Measurements from ENCODE around the gene FOXO3.
A peak's percentile ranks its signal among the peaks of the same experiment; 100 is the strongest.

The FOXO3 gene

DNA sequence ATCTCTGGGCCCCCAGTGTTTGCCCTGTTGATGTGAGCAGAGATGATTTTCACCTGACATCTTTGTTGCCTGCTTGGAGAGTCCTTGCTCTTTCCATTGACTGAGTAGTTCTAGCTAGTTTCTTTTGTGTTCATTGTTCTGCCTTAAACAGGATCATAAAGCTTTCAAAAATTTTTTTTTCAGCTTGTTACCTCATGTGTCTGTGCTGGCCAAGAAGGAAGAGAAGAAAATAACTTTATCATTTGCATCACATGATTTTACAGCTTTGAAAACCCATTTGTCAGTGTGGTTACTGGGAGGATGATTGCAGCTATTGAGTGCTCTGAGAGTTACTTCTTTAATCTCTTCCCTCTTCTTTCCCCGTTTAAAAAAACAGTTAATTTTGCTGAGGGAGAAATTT lies 16.0 kb downstream of the FOXO3 start:
- no peak for DNase-seq

GRCh38 chr6:108578166-108578565 lies 17.4 kb downstream of the FOXO3 start:
- no peak for DNase-seq

DNA sequence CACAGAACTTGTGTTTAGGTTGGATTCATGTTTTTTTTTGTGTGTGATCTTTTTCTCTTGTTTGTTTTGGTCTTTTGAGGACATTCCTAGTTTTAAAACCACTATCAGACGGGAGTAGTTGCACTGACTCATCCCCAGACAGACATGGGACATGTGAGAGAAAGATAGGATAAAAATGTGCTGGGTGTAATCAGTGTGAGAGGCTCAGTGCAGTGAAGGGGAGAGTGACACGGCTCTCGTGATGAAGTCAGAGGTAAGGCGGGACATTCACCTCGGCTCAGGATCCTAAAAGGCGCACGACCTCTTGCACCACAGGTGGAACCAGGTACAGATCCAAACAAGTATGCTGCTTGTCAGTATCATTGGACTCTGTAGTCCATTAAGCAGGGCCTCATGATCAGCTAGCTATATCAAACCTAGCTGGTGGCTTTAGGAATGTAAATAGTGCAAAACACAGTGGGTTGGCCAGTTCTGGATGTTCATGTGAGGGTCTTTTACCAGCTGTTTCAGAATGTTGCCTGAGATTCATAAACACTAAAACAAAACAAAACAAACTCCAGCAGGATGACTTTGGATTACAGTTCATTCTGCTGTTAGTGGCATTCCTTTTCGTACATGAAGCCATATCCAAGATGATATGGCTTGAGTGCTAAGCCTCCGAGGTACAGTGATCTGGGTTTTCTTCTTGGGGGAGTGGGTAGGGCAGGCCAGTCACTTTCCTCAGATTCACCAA lies 18.0 kb downstream of the FOXO3 start:
- no peak for DNase-seq

DNA sequence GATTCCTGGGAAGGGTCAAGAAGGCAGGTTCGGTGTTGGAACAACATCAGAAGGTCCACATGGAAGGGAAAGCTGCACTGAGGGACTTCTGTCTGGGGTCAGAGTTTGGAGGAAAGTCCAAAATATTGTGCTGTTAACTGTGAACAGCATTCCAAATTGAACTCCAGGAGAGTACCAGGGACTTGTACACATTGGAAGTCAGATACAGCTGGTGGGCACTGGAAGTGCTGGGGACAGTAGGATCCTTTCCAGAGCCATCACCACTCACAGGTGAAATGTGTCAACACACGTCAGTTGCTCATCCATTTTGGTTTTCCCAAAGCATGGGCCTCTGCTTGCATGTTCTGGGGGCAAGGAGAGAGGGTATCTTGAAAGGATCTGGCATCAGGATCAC lies 18.6 kb downstream of the FOXO3 start:
- DNase-seq, result no peak

DNA sequence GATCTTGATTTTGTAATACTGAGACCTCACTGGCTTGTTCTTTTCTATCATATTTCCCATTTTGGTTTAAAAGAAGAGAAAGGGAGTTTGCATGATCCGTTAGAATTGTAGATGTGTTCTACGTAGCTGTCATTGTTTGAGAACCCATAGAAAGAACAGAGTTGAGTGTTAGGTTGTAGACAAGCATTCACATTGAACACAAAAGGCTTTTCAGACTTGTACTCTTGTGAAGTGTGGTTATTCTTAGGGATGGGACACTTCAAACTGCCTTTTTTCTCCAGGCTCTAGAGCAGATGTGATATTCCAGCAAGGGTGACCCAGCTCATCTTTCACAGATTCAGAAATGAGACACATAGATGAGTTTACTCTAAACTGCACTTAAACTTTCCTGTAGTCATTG lies 19.9 kb downstream of the FOXO3 start:
- DNase-seq, result no peak

DNA sequence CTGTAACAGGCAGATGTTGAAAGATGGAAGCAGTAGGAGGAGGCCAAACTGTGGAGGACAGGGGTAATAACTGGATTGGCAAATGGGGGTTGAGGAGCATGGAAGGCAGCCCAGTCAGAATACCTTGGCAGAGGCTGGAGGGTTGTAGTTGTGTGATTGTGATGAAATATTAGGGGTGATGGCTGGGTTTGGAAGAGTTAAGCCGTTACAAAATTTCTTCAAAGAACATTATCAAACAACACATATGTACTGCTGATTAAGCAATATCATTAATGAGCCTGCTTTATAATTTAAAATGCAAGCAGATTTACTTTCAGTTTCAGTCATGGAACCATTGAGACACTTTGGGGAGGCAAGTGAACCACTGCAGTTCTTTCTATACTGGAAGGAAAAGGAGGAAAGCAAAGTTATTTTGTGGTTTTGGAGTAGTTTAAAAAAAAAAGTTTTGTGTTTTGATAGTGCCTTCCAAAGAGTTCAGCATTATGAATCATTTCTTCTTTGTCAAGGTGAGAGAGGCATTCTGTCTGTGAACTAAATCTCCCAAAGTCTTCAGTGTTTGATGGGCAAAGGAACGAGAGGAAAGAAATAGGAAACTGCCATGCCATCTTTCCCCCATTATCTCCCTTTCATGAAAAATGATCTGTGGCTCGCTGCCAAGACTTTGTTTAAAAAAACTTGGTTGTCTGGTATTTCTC lies 20.7 kb downstream of the FOXO3 start:
- DNase-seq, result no peak

DNA sequence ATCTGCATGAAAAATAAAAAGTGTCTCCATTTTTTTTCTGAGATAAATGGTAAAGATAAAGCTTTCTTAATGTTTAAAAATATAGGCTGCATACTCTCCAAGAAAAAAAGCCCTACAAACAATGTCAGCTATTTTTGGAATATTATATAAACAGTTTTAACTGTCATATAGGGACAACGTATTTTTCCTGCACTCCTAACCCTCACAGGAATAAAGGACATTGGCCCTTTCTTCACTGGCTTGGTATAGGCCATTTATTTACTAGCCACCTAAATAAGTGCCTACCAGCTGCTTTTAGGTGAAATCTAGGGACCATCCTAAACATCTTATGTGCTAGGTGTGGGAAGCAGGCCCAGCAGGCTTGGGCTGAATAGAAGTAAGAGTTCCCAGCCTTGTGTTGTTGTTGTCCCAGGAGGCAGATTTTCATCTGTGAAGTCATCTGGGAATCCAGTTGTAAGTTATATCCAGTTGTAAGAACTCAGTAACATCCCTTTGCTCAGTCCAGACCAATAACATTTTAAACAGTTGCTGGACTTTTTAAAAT lies 21.3 kb downstream of the FOXO3 start:
- DNase-seq, result no peak

DNA sequence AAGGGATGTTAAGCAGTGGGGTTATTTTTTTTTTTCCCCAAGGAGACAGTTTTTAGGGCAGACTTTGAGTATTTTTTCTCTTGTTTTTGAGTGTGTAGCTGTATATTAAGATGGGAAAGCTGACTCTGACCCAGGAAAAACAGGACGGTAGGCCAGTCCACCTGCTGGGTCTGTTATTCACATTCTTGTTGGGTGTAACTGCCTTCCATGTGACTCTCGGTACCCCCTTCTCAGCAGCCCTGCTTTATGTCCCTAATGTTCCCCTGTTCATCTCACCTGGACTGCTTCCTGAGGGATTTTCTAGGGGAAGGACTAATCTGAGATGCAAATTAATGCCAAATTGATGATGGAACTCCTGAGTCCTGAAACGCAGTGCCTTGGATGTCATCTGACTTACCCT lies 21.9 kb downstream of the FOXO3 start:
- DNase-seq, result no peak

DNA sequence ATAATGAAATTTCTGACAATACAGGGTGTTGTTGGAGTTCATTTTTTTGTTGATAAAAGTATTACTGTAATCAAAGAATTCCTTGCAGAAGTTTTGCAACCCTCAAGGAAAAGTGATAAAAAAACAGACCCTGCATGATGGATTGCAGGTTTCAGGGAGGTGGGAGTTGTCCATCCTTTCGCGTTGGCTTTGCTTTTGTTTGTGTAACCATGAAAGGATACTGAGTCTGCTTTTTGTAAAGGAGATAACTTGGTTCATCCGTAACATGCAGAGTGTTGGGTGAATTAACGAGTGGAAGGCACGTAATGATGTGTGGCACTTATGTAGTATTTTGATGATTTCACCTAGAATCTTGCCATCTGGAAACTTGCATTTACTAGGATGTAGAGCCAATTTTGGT lies 23.6 kb downstream of the FOXO3 start:
- no peak for DNase-seq

DNA sequence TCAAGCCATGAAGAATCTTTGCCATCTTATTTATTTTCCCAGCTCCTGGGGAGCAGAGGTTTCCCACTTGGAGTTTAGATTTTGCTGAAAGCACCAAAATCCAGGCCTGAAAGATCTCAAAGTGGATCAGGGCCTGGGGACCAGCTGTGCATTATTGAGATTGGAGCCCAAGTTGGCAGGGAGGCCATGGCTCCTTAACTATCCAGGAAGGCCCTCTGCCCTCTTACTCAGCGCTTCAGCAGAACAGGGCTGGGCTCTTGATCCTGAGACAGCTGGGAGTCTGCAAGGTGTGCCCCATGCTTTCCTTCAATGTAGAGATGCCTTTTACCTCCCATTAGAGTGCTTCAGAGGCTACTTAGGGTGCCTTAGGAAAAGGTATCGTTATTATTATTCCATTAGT lies 24.6 kb downstream of the FOXO3 start:
- DNase-seq, result no peak

- no peak for DNase-seq
Measured at GRCh38 chr6:108585921-108586536, 25.3 kb downstream of the FOXO3 start.

DNA sequence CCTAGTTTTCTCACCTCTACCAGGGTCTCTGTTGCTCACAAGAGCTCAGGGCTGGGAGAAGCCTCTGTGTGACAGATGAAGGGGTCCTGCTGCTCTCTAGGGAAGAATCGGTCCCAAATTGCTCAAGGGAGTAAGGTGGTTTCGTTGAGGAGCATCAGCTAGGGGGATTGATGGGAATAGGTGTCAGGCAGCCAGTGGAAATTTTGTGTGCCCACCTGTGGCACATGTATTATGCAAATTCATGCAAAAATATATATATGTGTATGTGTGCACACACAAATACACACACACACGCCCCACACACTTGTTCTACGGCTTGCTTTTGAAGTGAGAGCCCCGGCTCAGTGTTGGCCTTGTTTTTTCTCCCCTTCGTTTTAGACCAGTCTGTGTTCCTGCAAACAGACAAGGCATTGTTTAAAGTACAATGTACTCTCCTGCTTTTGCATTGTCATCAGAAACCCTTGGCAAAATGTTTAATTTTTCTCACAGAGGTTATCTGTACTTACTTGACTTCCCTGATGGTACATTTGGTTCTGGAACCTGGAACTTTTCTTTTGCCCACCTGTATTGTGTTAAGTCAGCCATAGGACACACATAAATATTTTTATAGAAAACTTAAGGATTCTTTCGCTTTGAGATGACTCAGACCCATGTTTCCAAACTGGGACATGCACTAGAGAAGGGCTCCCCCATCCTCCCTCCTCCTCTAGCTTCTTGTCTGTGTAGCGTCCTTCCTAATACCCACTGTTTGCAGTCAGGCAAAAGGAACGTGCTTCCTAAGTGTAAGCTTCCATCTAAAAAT lies 26.7 kb downstream of the FOXO3 start:
- DNase-seq, result no peak

DNA sequence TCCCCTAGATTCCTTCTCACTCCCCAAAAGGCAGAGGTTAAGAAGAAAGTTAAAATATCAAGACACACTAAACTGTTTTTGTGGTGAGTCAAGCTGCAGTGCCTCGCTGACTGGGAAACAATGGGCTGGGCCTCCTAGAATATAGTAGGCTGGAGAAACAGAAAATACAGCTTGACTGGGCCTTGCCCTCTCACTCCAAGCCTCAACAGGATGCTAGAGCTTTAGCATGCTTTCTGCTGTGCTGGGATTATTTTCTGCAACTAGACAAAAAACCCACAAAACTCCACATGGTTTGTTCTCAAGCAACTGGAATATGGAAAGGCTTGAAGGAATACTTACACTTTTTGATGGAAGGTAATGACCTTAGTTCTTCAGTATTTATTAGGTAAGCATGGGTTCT lies 27.9 kb downstream of the FOXO3 start:
- no peak for DNase-seq

GRCh38 chr6:108589244-108589791 lies 28.6 kb downstream of the FOXO3 start:
- no peak for DNase-seq

- no peak for DNase-seq
Measured at GRCh38 chr6:108591040-108591816, 30.5 kb downstream of the FOXO3 start.

- peak; percentile 7 to 19 for DNase-seq
Measured at GRCh38 chr6:108592371-108593337, 31.9 kb downstream of the FOXO3 start.

- DNase-seq, result no peak
Measured at GRCh38 chr6:108594151-108594550, 33.4 kb downstream of the FOXO3 start.

DNA sequence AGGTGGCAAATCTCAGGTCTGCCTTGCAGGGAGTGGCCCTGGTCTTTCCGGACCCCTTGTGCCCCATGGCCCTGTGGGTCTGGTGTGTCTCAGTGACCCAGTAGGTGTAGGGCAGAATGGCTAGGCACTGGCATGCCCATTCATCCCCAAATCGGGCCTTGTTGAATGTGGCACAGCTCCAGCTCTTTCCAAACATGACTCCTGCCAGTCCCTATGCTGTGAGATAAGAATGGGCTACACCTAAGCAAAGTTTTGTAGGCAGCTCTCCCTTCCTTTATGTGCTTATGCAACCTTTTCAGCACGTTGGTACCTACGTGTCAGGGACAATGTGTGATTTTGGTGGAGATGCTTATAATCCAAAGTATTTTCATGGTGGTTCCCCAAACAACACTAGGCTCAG lies 33.9 kb downstream of the FOXO3 start:
- DNase-seq, result no peak

DNA sequence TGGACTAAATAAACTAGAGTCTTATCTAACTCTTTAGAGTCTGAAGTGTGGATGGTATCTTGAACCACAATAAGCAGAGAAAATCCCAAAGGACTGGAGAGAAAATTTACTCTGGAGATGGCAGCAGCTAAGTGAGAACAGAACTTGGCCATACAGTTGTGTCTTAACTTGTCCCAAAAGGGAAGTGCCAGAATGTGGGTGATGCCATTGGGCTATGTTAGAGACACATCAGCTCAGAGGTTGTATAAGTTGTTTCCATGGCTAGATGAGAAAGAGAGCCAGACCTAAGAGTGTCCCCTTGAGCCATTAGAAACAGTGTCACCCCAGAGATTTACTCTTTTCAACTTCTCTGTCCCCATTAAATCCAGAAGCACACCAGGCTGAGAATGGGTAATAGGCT lies 36.2 kb downstream of the FOXO3 start:
- no peak for DNase-seq

DNA sequence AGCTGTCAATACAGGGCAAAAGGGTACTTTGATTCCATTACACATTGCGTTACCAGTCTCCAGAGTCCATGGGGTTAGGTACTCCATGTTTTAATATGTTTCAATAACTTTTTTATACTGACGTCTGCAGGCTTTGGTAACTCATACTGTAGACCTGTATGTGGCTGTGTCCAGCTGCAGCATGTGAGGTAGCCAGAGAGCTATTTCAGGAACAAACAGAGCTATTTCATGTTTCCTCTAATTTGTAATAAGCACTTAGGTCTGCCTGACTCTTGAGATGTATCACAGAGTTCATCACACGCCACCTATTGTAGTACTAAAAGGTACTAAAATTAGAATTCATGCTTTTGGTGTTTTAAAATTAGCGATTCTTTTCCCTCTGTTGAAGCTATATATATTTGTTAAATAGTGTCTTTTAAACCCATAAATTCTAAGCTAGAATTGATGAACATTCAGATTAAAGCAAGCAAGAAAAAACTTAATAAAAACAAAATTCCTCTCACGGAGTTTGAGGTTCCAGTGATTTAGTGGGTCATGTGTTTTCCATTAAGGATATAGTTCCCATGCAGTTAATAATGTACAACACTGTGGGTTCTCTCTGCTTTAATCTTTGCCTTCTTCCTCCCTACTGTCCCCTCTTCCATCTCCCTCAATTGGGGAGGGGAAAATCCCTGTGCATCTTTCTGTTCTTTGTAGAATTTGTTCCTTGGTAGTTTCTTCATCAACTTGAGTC lies 37.0 kb downstream of the FOXO3 start:
- no peak for DNase-seq
